HG02870 (cell line): ENCODE measurements around the gene CTSD.

Source experiments
- ATAC-seq: cut with Tn5 transposase; IDR thresholded peaks from one replicate; pipeline ENCODE4 v1.9.1; 2021; ENCODE audit warnings: mild to moderate bottlenecking, moderate library complexity; ENCODE audit not compliant: unreplicated experiment

CTSD gene

GRCh38 chr11:1782831-1783724 lies 19.4 kb upstream of the CTSD start:
- no peak for ATAC-seq

GRCh38 chr11:1782031-1782590 lies 18.4 kb upstream of the CTSD start:
- ATAC-seq: no peak

- ATAC-seq: no peak
Measured at GRCh38 chr11:1781593-1781975, 17.9 kb upstream of the CTSD start.

GRCh38 chr11:1780700-1781592 lies 17.2 kb upstream of the CTSD start:
- ATAC-seq: no peak

- no peak for ATAC-seq
Measured at GRCh38 chr11:1779806-1780699, 16.3 kb upstream of the CTSD start.

GRCh38 chr11:1779034-1779805 lies 15.5 kb upstream of the CTSD start:
- ATAC-seq: no peak

GRCh38 chr11:1778141-1778911 lies 14.6 kb upstream of the CTSD start:
- ATAC-seq: no peak

- no peak for ATAC-seq
Measured at GRCh38 chr11:1777737-1778136, 14.0 kb upstream of the CTSD start.

GRCh38 chr11:1776944-1777715 lies 13.4 kb upstream of the CTSD start:
- ATAC-seq: no peak

- no peak for ATAC-seq
Measured at GRCh38 chr11:1776331-1776851, 12.7 kb upstream of the CTSD start.

- ATAC-seq: no peak
Measured at GRCh38 chr11:1774886-1775285, 11.2 kb upstream of the CTSD start.

GRCh38 chr11:1773994-1774550 lies 10.3 kb upstream of the CTSD start:
- no peak for ATAC-seq

- no peak for ATAC-seq
Measured at GRCh38 chr11:1773131-1773993, 9.6 kb upstream of the CTSD start.

GRCh38 chr11:1772270-1773130 lies 8.8 kb upstream of the CTSD start:
- ATAC-seq: no peak

- no peak for ATAC-seq
Measured at GRCh38 chr11:1771700-1772099, 8.0 kb upstream of the CTSD start.

- ATAC-seq: no peak
Measured at GRCh38 chr11:1771273-1771672, 7.5 kb upstream of the CTSD start.
